BJ (cell line): ENCODE measurements around the gene C11orf24. TPM values are rescaled to one million over a fixed set of nuclear protein-coding genes. Genes with fewer than 3 reads are reported as not detected.

Experiments used
- CTCF ChIA-PET: fragments of 350-600 bp; formaldehyde crosslinking; extraction: SDS; loops from one replicate; lab custom pipeline; 2021; ENCODE audit warnings: antibody characterized with exemption, inconsistent platforms; lab: Yijun Ruan, JAX
- POLR2A ChIA-PET: fragments of 300-600 bp; sonication (Branson Sonifier 250); formaldehyde crosslinking; extraction: SDS; loops from one replicate; lab custom pipeline; 2021; ENCODE audit warnings: antibody characterized with exemption; lab: Charles Lee
- DNase-seq: peaks from one replicate; pipeline ENCODE4 v3.0.0-alpha.2; 2011; ENCODE audit warnings: low read depth
- H3K27me3 ChIP-seq: 2 replicates; pipeline ENCODE4 v1.6.0; 2011; ENCODE audit warnings: low read length; ENCODE audit not compliant: control insufficient read depth, insufficient read depth
- H3K36me3 ChIP-seq: 2 replicates; pipeline ENCODE4 v1.5.1; 2011; ENCODE audit warnings: low read length; ENCODE audit not compliant: control insufficient read depth, insufficient read depth
- H3K4me3 ChIP-seq: 2 replicates; pipeline ENCODE4 v1.5.1; 2011; ENCODE audit warnings: low read depth, mild to moderate bottlenecking, control low read depth, low read length
- CTCF ChIP-seq: IDR thresholded peaks from 2 replicates; pipeline ENCODE4 v1.5.1; 2011; ENCODE audit warnings: low read depth, mild to moderate bottlenecking, control low read depth, inconsistent platforms, low read length, moderate library complexity; ENCODE audit not compliant: insufficient read depth
- polyA plus RNA-seq: library from polyadenylated mRNA; depleted of rRNA; stranded (reverse); fragments of >200 nt; gene quantifications from 2 replicates; pipeline ENCODE4 v1.2.3, GENCODE V29; 2011; rRNA removed

Gene C11orf24
- polyA plus RNA-seq, 1 experiment, result 97.3 TPM

GRCh38 chr11:68211546-68211945, 60.2 kb downstream of the C11orf24 start:
- ChIA-PET POLR2A (no interaction called here), CTCF (interaction anchor here (0.7 to 5.4 kb wide), 7 partner anchors 46 to 237 kb away, joined by 3 to 34 read pairs (median 4); no protein-coding TSS in a partner anchor)
- Histone ChIP-seq H3K27me3 (peaks cover 3% of the 10 kb centered on the region; the same call in 1 of the 2 replicates), H3K4me3 (peak overlapping the region; percentile 96), H3K36me3 (no peaks in the 10 kb centered on the region)
- no peak for TF ChIP-seq CTCF
- no peak for DNase-seq

Other genes starting within 250 kb of the C11orf24 start
- gene NDUFS8, start 241.3 kb downstream of the C11orf24 start, polyA plus RNA-seq, result 75.1 and 101 TPM in 2 replicates
- gene TCIRG1, start 232.9 kb downstream of the C11orf24 start, polyA plus RNA-seq, result 56.0 and 111 TPM in 2 replicates
- 5.9 and 7.0 TPM in 2 replicates for gene CHKA, start 150.6 kb downstream of the C11orf24 start, polyA plus RNA-seq
- 7.3 and 13.2 TPM in 2 replicates for gene KMT5B, start 58.7 kb downstream of the C11orf24 start, polyA plus RNA-seq
- 7.0 and 11.5 TPM in 2 replicates for gene LRP5, start 40.6 kb upstream of the C11orf24 start, polyA plus RNA-seq
- gene PPP6R3, start 188.8 kb upstream of the C11orf24 start, polyA plus RNA-seq, result 31.6 and 50.5 TPM in 2 replicates